ENCODE measurements around the gene SNX10. TPM values are rescaled to one million over a fixed set of nuclear protein-coding genes. Genes with fewer than 3 reads are reported as not detected.

The SNX10 gene
- polyA plus RNA-seq, 1 donor: 20.6 TPM

- no peak for DNase-seq
Measured at GRCh38 chr7:26368542-26368941, 76.9 kb downstream of the SNX10 start.

DNA sequence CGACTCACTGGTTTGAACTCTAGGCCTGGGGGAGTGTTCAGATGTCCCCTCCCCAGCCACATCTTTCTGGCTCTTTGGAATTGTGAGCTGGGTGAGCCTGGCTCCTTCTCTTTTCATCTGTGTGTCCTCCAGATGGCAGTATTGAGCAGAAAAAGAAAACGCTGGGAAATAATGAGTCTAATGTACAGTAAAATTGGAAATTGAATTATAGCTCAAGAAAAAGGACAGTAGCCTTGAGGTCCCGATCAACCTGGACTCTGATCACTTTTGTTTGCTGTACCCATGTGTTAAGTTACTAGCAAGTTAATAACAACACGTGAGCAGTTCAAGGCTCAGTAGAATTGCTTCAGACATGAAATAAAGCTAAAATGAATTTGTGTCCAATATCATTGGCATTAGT is 77.9 kb downstream of the SNX10 start:
- peak; percentile 79 for DNase-seq

DNA sequence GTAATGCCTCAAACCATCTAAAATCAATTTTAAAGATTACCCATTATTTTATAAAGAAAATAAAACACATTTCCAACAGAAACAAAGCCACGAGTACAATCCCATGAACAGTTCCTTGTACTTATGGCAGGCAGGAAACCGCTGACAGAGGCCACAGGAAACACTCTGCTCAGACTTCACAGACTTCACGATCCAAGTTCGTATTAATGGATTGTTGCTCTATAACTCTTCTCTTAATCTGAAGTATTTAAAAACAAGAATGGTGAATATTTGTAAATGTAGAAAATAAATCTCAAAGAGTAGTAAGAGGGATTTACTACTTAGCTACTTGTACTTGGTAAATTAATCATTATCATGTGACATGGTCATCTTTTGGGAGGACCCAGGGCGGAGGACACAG is 78.3 kb downstream of the SNX10 start:
- peak; percentile 46 for DNase-seq

DNA sequence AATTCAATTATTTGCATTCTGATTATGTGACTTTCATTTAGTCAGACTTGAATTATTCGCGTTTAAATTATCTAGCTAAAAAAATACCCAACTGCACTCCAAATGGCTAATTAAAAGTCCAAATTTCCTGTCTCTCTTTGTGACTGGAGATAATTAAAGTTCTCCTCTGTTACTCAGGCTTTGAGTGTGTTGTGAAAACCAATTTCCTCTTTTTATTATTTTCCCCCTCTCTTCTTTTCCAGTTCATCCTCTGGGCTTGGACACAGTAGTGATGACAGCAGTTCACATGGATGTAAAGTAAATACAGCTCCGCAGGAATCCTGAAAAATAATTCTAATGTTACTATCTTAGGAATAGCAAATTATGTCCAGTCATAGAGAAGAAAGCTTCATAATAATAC is 80.6 kb downstream of the SNX10 start:
- no peak for DNase-seq

GRCh38 chr7:26372704-26373103 is 81.0 kb downstream of the SNX10 start:
- no peak for DNase-seq

GRCh38 chr7:26374647-26375373 is 83.1 kb downstream of the SNX10 start:
- DNase-seq: no peak

DNA sequence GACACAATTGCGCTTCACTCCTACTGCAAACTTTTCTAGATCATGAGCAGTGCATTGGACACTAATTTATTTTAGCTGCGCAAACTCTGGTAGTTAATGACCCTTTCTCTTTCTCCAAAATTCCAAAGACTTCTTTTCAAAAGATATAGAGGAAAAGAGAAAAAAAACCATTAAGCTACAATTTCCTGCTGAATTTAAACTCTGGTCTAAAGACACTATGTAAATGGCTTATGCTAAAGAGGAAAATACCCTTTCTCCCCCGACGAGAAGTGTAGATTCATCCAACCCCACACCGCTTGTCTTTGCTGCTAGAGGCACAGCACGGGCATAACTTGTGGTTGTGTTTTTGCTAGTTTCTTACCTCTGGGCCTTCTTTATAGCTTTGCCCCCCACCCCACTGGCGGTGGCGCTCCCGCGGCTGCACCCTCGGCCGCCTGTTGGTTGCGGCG is 84.1 kb downstream of the SNX10 start:
- peak; percentile 51 for DNase-seq

- DNase-seq: peak; percentile 77
Measured at GRCh38 chr7:26376175-26376917, 84.7 kb downstream of the SNX10 start.

DNA sequence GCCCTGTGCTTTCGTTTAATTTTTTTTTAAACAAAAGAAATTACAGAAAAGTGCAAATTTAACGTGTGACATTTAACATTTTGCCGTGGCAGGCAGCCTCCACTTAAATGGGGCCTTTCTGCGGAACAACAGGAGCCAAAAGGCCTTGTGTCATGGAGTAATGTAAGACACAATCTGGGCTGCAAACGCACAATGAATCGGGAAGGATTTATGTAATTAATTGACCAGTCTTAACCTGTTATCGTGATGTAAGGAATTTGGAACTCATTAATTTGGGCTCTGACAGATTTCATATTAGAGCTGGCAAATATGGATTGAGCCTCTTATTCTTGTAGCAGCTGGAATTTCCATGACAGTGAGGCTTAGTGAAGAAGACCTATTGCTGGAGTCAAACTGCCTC is 86.4 kb downstream of the SNX10 start:
- no peak for DNase-seq

GRCh38 chr7:26379711-26380110 is 88.0 kb downstream of the SNX10 start:
- DNase-seq: no peak

- no peak for DNase-seq
Measured at GRCh38 chr7:26381476-26382353, 90.1 kb downstream of the SNX10 start.

GRCh38 chr7:26385240-26385639 is 93.6 kb downstream of the SNX10 start:
- no peak for DNase-seq

GRCh38 chr7:26387731-26388130 is 96.1 kb downstream of the SNX10 start:
- no peak for DNase-seq

DNA sequence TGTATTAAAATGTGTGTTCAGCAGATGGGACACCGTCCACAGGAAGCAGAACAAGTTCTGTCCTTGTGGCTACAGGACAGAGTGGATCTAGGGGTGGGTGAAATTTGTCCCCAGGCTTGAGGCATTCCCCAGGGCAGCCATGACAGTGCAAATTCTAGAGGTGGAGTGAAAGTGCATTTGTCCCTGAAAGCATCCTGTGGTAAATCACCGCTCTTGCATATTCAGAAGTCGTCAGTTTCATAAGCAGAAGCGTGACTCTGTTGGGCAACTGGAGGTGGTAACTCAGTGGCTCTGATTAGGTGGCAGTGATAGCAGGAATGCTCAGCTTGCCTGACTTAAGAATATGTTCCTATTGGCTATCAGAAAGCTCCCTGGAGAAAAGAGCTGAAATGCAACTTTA is 96.6 kb downstream of the SNX10 start:
- DNase-seq: no peak

DNA sequence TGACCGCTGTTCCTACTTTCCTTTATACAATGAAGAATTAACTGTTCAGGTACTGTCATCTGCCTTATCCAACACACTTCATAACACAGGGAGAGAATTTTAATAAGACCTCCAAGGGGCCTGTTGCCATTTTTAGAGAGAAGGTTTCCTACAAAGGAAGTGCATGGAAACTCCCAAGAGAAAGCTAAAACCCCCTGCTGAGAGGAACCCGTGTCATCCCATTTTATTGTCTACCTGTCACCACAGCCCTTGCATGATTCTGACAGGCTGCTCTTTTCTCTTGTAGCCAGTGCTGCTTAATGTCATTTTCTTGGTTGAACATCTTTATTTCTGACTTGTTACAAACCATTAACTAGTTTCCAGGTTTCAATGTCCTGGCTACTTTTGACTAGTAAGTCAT is 98.4 kb downstream of the SNX10 start:
- no peak for DNase-seq

DNA sequence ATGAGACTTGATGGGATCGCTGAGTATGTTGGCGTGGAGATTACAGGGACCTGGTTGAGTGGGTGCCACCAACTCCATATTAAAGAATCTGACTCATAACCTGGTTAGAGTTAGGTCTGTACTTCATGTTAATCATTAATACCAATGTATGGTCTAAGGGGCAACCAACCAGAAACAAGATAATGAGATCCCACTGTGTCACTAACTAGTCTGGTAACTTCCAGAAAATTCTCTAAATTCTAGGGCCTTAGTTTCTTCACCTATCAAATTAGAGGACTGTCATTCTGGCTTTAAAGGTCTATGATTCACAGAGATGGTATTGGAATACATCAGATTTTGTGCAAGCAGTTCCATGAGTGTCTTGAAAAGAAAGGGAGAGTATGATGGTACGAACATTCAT is 102.2 kb downstream of the SNX10 start:
- DNase-seq: no peak

DNA sequence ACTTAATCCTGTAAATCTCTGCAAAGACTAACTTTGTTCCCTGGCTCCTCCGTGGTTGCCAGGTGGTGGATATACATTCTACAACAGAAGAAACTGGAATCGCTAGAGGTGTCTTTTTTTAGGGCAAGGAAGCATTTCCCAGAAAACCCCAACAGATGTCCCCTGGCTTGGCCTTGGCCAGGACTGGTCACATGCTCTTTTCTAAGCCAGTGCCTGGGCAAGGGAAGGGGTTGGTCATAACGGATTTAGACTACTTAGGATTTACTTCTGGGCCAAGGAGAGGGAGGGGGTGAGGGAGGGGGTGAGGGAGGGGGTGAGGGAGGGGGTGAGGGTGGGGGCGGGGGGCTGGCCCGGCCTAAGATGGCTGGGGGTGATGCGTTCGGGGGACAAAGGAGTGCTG is 105.7 kb downstream of the SNX10 start:
- DNase-seq: no peak

GRCh38 chr7:26397796-26398426 is 106.2 kb downstream of the SNX10 start:
- no peak for DNase-seq

DNA sequence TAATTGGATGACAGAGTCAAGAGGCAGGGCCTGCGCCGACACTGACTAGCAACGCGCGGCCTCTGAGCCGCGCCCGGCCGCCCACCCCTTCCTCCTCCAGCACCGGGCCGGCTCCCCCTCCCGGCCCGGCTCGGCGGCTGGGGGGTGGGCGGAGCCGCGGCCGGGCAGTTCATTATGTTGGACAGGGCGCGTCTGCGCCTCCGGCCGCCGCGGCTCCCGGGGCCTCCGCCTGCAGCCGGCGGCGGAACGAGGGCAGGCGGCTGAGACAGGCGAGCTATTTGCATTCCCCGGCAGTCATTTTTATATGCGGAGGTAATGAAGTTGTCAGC is 106.7 kb downstream of the SNX10 start:
- DNase-seq: peak; percentile 87

- peak; percentile 70 for DNase-seq
Measured at GRCh38 chr7:26398756-26399509, 107.3 kb downstream of the SNX10 start.

- no peak for DNase-seq
Measured at GRCh38 chr7:26399736-26400135, 108.1 kb downstream of the SNX10 start.

DNA sequence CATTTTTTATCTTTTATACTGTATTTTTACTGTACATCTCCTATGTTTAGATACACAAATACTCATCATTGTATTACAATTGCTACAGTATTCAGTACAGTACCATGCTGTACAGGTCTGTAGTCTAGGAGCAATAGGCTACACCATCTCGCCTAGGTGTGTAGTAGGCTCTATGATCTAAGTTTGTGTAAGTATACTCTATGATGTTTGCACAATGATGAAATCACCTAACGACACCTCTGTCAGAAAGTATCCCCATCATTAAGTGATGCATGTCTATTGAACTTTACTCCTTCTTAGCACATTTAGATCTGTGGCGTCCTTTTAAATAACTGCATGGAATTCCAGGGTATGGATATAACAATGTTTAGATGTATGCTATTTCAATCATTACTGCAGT is 112.0 kb downstream of the SNX10 start:
- no peak for DNase-seq
